Heart right ventricle (tissue), 16 donors: ENCODE results near the gene POLR2M. TPM values are rescaled to one million over a fixed set of nuclear protein-coding genes. Genes with fewer than 3 reads are reported as not detected.
A peak's percentile ranks its signal among the peaks of the same experiment; 100 is the strongest.

ENCODE experiments used
- ATAC-seq, 8 donors: fragments of 200-7000 bp; cut with Tn5 transposase; one replicate each; pipeline ENCODE4 v1.9.1; 2020; ENCODE audit warnings: mild to moderate bottlenecking in 8 of 8, moderate library complexity in 8 of 8, moderate number of reproducible peaks in 1 of 8
- DNase-seq, 2 donors: peaks; one replicate each; pipeline ENCODE4 v3.0.0-alpha.2; 2020
- H3K27ac ChIP-seq, 10 donors: fragments of 200-600 bp; sonication (generic) in 2 of 10; one replicate each; pipeline versions ENCODE4 v1.5.0 to v1.8.0; 2020 to 2022; ENCODE audit warnings: mild to moderate bottlenecking in 3 of 10
- H3K27me3 ChIP-seq, 7 donors: fragments of 200-600 bp; one replicate each; pipeline ENCODE4 v1.8.0; 2021 to 2022; ENCODE audit warnings: mild to moderate bottlenecking in 2 of 7
- H3K36me3 ChIP-seq, 9 donors: fragments of 200-600 bp; sonication (generic) in 1 of 9; one replicate each; pipeline versions ENCODE4 v1.5.0 to v1.8.0; 2020 to 2022; ENCODE audit warnings: mild to moderate bottlenecking in 2 of 9
- H3K4me1 ChIP-seq, 9 donors: fragments of 200-600 bp; sonication (generic) in 1 of 9; one replicate each; pipeline versions ENCODE4 v1.5.0 to v1.8.0; 2020 to 2022; ENCODE audit warnings: mild to moderate bottlenecking in 4 of 9
- H3K4me3 ChIP-seq, 10 donors: fragments of 200-600 bp; sonication (generic) in 2 of 10; one replicate each; pipeline versions ENCODE4 v1.5.0 to v1.8.0; 2020 to 2022; ENCODE audit warnings: mild to moderate bottlenecking in 7 of 10, moderate library complexity in 2 of 10
- H3K9me3 ChIP-seq, 11 donors: fragments of 200-600 bp in 10 of 11; sonication (generic) in 2 of 11; one replicate each; pipeline versions ENCODE4 v1.5.0 to v1.8.0; 2013 to 2022; ENCODE audit warnings: mild to moderate bottlenecking in 2 of 11, control low read depth in 1 of 11, moderate library complexity in 1 of 11
- WGBS, 2 donors: extraction: QIAGEN DNeasy Blood & Tissue Kit; methylation state at CpG; one replicate each; pipeline ENCODE4 v1.1.7; 2013; ENCODE audit warnings: inconsistent platforms in 1 of 2; 5-methylcytosine and 5-hydroxymethylcytosine counted together
- intact Hi-C, 10 donors: fragments of 100-400 bp; cut with DNase I; formaldehyde crosslinking; loops; one replicate each; pipeline versions ENCODE4 v1.11.1 to v1.14.2; 2022
- polyA plus RNA-seq, 2 donors: library from polyadenylated mRNA; stranded (reverse); fragments of 200-250 nt; gene quantifications; one replicate each; pipeline ENCODE4 v1.2.3, GENCODE V29; 2013
- total RNA-seq, 10 donors: library from RNA; stranded (reverse); fragmentation: NEBNext Ultra II Directional in 3 of 10; extraction: Animal tissue kit (Norgen Biotek cat#: 25700) in 3 of 10; gene quantifications; one replicate each; pipeline versions ENCODE4 v1.2.1 to v1.2.4, GENCODE V29; 2021 to 2023
- TF ChIP-seq, protein P1 (sequence below), 9 donors: fragments of 200-600 bp; sonication (generic) in 2 of 9; IDR thresholded peaks; one replicate each; pipeline versions ENCODE4 v1.5.0 to v1.8.0; 2021 to 2022; ENCODE audit warnings: antibody characterized with exemption in 9 of 9, mild to moderate bottlenecking in 5 of 9, moderate library complexity in 1 of 9
- donor health status: Arrhythmogenic right ventricular cardiomyopathy.
- donor health status: ischemic (EF 13 %, LVEDD 7.1; RV severe dilation, severe dysfunction).
- donor health status: healthy with polysubstance abuse.
- donor health status: DM: no; HTN: yes; CAD: no.
- donor health status: DM: no; HTN: no; CAD: no.
- donor health status: ischemic (EF 25% LVEDD 6.9; RV normal size, moderate dysfunction).
- donor health status: ischemic (EF 25% LVEDD 5.7; RV mildly dilated, moderate dysfunction).
- donor health status: healthy.
- donor health status: DM: yes; HTN: yes; CAD: no.
- donor health status: Ischemic cardiomyopathy.
- donor health status: ischemic (EF 35%, LVEDD 5.7; RV mildly dilated, moderate dysfunction).
- donor health status: nonischemic (EF 11% LVEDD 7.7; RV severe dilation, severe dysfunction).
- donor health status: DM: yes; HTN: yes; CAD: no.
- donor health status: PGD.
- donor health status: ischemic (EF 29% LVEDD 5.4; RV normal size, mild dysfunction).
- donor health status: nonischemic (EF 23%, LVEDD 6.1; RV moderate dilation, normal function).

Gene POLR2M
- total and polyA plus RNA-seq, 12 donors, result 15.2 to 89.2 (median 56.5) TPM

DNA sequence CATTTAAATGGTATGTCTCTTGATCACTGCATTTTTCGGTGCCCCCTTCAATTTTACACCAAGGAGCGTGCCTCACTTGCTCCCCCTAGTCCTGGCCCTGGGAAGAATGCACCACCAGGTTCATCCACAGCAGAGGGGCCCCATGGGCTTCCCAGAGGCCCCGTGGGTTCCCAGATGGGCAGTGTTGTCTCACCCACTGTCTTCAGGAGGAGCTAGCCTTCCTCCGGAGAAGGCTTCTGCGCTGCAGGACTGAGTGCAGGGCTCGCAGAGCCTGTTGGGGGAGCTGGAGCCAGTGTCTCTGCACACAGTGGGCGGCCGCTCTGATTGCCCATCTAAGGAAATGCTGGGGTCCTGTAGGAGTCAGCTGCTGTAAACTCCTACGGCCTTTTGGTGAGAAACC lies 45.9 kb downstream of the POLR2M start:
- DNase-seq, result peak; percentile 38 to 62
- Histone ChIP-seq H3K27ac (no peak overlapping the region), H3K4me1 (peaks cover 0 to 13% (median 0%) of the 10 kb centered on the region in 9 donors), H3K4me3 (peak overlapping the region in 2 of 10 donors; percentile 2), H3K9me3 (no peaks in the 10 kb centered on the region), H3K27me3 (no peaks in the 10 kb centered on the region), H3K36me3 (no peaks in the 10 kb centered on the region)
- intact Hi-C loops, result loop anchor here in 9 of 10 donors (2.0 to 10.0 kb wide), 7 partner anchors 104 to 432 kb away; partner anchors contain the start of gene ALDH1A2 (in 6 of the 9)
- peak; percentile 76 to 94 (median 88) for ATAC-seq
- 56 to 61% methylated on average over 9 of the region's 9 CpGs for WGBS, 2 donors
- TF ChIP-seq, protein P1, sequence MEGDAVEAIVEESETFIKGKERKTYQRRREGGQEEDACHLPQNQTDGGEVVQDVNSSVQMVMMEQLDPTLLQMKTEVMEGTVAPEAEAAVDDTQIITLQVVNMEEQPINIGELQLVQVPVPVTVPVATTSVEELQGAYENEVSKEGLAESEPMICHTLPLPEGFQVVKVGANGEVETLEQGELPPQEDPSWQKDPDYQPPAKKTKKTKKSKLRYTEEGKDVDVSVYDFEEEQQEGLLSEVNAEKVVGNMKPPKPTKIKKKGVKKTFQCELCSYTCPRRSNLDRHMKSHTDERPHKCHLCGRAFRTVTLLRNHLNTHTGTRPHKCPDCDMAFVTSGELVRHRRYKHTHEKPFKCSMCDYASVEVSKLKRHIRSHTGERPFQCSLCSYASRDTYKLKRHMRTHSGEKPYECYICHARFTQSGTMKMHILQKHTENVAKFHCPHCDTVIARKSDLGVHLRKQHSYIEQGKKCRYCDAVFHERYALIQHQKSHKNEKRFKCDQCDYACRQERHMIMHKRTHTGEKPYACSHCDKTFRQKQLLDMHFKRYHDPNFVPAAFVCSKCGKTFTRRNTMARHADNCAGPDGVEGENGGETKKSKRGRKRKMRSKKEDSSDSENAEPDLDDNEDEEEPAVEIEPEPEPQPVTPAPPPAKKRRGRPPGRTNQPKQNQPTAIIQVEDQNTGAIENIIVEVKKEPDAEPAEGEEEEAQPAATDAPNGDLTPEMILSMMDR (IDR thresholded peaks at IDR 0.05), result peak in 6 of 9 donors; percentile 20 to 62 (median 47)

DNA sequence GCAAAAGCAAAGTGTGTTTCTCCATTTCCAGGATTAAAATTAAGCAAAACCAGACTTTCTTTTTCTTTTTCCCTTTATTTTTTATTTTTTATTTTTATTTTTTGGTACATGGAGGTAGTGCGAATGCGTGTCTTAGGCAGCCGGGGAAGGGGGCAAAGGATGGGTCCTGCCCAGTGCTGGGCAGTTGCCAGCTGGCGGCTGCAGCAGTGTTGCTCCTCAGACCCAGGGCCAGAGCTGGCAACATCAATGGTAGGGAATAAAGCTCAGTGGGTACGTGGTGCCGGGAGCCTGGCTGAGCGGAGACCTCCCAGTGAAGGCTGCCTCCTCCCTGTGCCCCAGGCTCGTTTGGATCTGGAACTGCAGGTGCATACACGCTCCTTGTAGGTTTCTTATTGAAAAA lies 46.3 kb downstream of the POLR2M start:
- H3K36me3 ChIP-seq, result no peaks in the 10 kb centered on the region
- H3K4me3 ChIP-seq, result peak overlapping the region in 2 of 10 donors; percentile 2
- ATAC-seq (peak in 2 of 8 donors; percentile 12 to 19), DNase-seq (no peak)
- intact Hi-C loops, result loop anchor here in 9 of 10 donors (2.0 to 10.0 kb wide), 7 partner anchors 104 to 432 kb away; partner anchors contain the start of gene ALDH1A2 (in 6 of the 9)
- H3K27me3 ChIP-seq, result no peaks in the 10 kb centered on the region
- no peak overlapping the region for H3K27ac ChIP-seq
- H3K9me3 ChIP-seq, result no peaks in the 10 kb centered on the region
- WGBS, 2 donors, result 88 to 91% methylated on average over 9 of the region's 9 CpGs
- peaks cover 0 to 13% (median 0%) of the 10 kb centered on the region in 9 donors for H3K4me1 ChIP-seq
- TF ChIP-seq, protein P1 (IDR thresholded peaks at IDR 0.05), result peak in 1 of 9 donors; percentile 4

DNA sequence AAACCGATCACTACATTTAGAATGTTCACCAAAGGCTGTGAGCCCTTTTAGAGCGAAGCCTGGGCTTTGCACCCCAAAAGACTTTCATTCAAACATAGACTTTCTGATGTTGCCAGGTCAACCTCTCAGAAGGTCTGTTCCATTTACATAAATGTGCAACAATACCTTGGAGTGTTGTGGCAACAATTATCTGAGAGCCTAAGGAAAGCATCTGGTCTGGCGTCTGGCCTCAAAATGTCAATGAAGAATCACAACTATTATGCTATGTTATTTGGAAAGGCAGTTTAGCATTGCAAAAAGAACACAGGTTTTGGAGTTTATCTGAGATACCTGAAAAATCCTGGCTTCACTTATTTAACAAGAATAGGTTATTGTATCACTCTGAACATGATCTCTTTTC lies 50.0 kb downstream of the POLR2M start:
- intact Hi-C loops, result loop anchor here in 1 of 10 donors (10.0 kb wide), 1 partner anchor 428 kb away; no protein-coding TSS in a partner anchor

DNA sequence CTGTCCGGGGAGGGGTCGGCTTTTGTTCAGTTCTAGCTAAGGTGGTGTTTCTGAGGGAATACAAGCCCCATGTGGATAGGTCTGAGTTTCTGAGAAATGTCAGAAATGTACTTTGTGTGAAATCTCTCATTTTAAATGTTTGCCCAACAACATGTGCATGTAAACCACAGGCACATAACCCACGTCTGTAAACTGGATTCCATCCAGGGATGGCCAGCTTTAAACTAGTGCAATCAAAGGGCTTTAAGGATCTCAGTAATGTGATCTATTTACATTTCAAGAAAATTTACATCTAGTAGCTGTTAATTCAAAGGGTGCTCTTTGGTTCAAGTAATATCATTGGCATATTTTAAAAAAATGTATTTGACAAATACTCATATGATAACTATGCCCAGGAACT lies 52.0 kb downstream of the POLR2M start:
- Histone ChIP-seq H3K9me3 (no peaks in the 10 kb centered on the region), H3K4me1 (no peaks in the 10 kb centered on the region), H3K27me3 (no peaks in the 10 kb centered on the region), H3K27ac (no peak overlapping the region), H3K4me3 (no peak overlapping the region), H3K36me3 (no peaks in the 10 kb centered on the region)
- WGBS, 2 donors, result 79 to 83% methylated on average over 3 of the region's 3 CpGs
- DNase-seq, result no peak
- no peak for ATAC-seq
- intact Hi-C loops, result loop anchor here in 1 of 10 donors (10.0 kb wide), 1 partner anchor 426 kb away; no protein-coding TSS in a partner anchor
- TF ChIP-seq, protein P1 (IDR thresholded peaks at IDR 0.05), result no peak

More for the DNA sequence above, 50.0 kb downstream of the POLR2M start:
- H3K4me3 ChIP-seq, result no peak overlapping the region
- no peak overlapping the region for H3K27ac ChIP-seq
- no peak for ATAC-seq
- H3K9me3 ChIP-seq, result no peaks in the 10 kb centered on the region
- no peak for DNase-seq
- 94 to 97% methylated on average over 3 of the region's 3 CpGs for WGBS, 2 donors
- H3K27me3 ChIP-seq, result no peaks in the 10 kb centered on the region
- no peaks in the 10 kb centered on the region for H3K36me3 ChIP-seq
- H3K4me1 ChIP-seq, result peaks cover 0 to 13% (median 0%) of the 10 kb centered on the region in 9 donors
- TF ChIP-seq, protein P1 (IDR thresholded peaks at IDR 0.05), result no peak
